ENCODE data around the gene PRKCSH. TPM values are rescaled to one million over a fixed set of nuclear protein-coding genes. Genes with fewer than 3 reads are reported as not detected.
A peak's percentile ranks its signal among the peaks of the same experiment; 100 is the strongest.

Gene PRKCSH
- total RNA-seq: 293 TPM
- long read RNA-seq, partial matches to known transcripts: 45 of 161 reads
- long read RNA-seq, other reads (novel, unspliced or antisense): 111 of 161 reads

GRCh38 chr19:11435057-11435832 is at the start of gene PRKCSH, which contains the start of gene ODAD3:
TSS of gene PRKCSH (plus strand) at chr19:11435635. CDS start at chr19:11436118, 483 bp downstream.
TSS of gene ODAD3 (minus strand) at chr19:11435121. CDS start at chr19:11435016, 105 bp downstream.
- intact Hi-C loops (cut with DNase I): no loop called here
- Histone ChIP-seq H3K4me1 (peaks cover 11% of the 10 kb centered on the region), H3K36me3 (peaks cover 36% of the 10 kb centered on the region), H3K27ac (peak within 1 kb of the TSS; percentile 80), H3K9me3 (no peaks in the 10 kb centered on the region), H3K4me3 (peak within 1 kb of the TSS; percentile 75), H3K27me3 (no peaks in the 10 kb centered on the region)
- TF ChIP-seq CTCF (IDR thresholded peaks at IDR 0.05): peak; percentile 93
- ATAC-seq: peak; percentile 97
- DNase-seq: peak; percentile 98

- peak overlapping the region; percentile 19 for H3K27ac ChIP-seq
- TF ChIP-seq CTCF (IDR thresholded peaks at IDR 0.05): no peak
- intact Hi-C loops (cut with DNase I): no loop called here
- no peaks in the 10 kb centered on the region for H3K36me3 ChIP-seq
- no peaks in the 10 kb centered on the region for H3K27me3 ChIP-seq
- peaks cover 28% of the 10 kb centered on the region for H3K4me1 ChIP-seq
- ATAC-seq: peak; percentile 22
- H3K4me3 ChIP-seq: no peak overlapping the region
- DNase-seq: no peak
- H3K9me3 ChIP-seq: no peaks in the 10 kb centered on the region
Observed at GRCh38 chr19:11387162-11388034, 48.0 kb upstream of the PRKCSH start.

- Histone ChIP-seq H3K36me3 (no peaks in the 10 kb centered on the region), H3K4me1 (peaks cover 8% of the 10 kb centered on the region), H3K4me3 (no peak overlapping the region), H3K9me3 (no peaks in the 10 kb centered on the region), H3K27ac (no peak overlapping the region), H3K27me3 (no peaks in the 10 kb centered on the region)
- no peak for DNase-seq
- no peak for TF ChIP-seq CTCF (IDR thresholded peaks at IDR 0.05)
- intact Hi-C loops (cut with DNase I): no loop called here
- no peak for ATAC-seq
Observed at GRCh38 chr19:11390359-11390758, 45.1 kb upstream of the PRKCSH start.

- no peaks in the 10 kb centered on the region for H3K27me3 ChIP-seq
- no peaks in the 10 kb centered on the region for H3K9me3 ChIP-seq
- H3K36me3 ChIP-seq: no peaks in the 10 kb centered on the region
- ATAC-seq: no peak
- H3K27ac ChIP-seq: no peak overlapping the region
- no peak overlapping the region for H3K4me3 ChIP-seq
- H3K4me1 ChIP-seq: peaks cover 8% of the 10 kb centered on the region
- intact Hi-C loops (cut with DNase I): no loop called here
- no peak for DNase-seq
- TF ChIP-seq CTCF (IDR thresholded peaks at IDR 0.05): no peak
Observed at GRCh38 chr19:11390933-11391680, 44.3 kb upstream of the PRKCSH start.

- no peak for TF ChIP-seq CTCF (IDR thresholded peaks at IDR 0.05)
- intact Hi-C loops (cut with DNase I): no loop called here
- Histone ChIP-seq H3K36me3 (no peaks in the 10 kb centered on the region), H3K4me3 (no peak overlapping the region), H3K27ac (no peak overlapping the region), H3K9me3 (no peaks in the 10 kb centered on the region), H3K4me1 (no peaks in the 10 kb centered on the region), H3K27me3 (no peaks in the 10 kb centered on the region)
- DNase-seq (no peak), ATAC-seq (no peak)
Observed at GRCh38 chr19:11397089-11397610, 38.3 kb upstream of the PRKCSH start.
